Effector memory CD4-positive, alpha-beta T cell (primary cell): Measurements from ENCODE around the gene ADAP1.
"Not testable (repeated sequence)": the region's sequence is repeated elsewhere in the genome, so short reads cannot be mapped to it uniquely, and the experiment has no call there.

Experiments
- DNase-seq, 3 donors: peaks; one replicate each; pipeline ENCODE4 v3.0.0-alpha.2; 2020
- H3K27ac ChIP-seq: 2 replicates; pipeline ENCODE4 v1.7.0; 2013; ENCODE audit warnings: mild to moderate bottlenecking, low read length, moderate library complexity; ENCODE audit not compliant: insufficient read depth, poor library complexity, severe bottlenecking
- H3K27me3 ChIP-seq: replicated peaks from 2 replicates; pipeline ENCODE4 v1.7.0; 2013; ENCODE audit warnings: mild to moderate bottlenecking, low read length; ENCODE audit not compliant: insufficient read depth, control insufficient read depth, poor library complexity, severe bottlenecking
- H3K36me3 ChIP-seq: 2 replicates; pipeline ENCODE4 v1.7.0; 2013; ENCODE audit warnings: mild to moderate bottlenecking, low read length, moderate library complexity; ENCODE audit not compliant: control insufficient read depth, insufficient read depth
- H3K4me1 ChIP-seq: 2 replicates; pipeline ENCODE4 v1.7.0; 2013; ENCODE audit warnings: low read length, mild to moderate bottlenecking; ENCODE audit not compliant: control insufficient read depth, insufficient read depth, poor library complexity, severe bottlenecking
- H3K4me3 ChIP-seq: 2 replicates; pipeline ENCODE4 v1.7.0; 2013; ENCODE audit warnings: low read length, low read depth, mild to moderate bottlenecking; ENCODE audit not compliant: insufficient read depth, poor library complexity, severe bottlenecking
- H3K9me3 ChIP-seq: 2 replicates; pipeline ENCODE4 v1.7.0; 2013; ENCODE audit warnings: mild to moderate bottlenecking, low read length, moderate library complexity; ENCODE audit not compliant: control insufficient read depth

ADAP1 gene

DNA sequence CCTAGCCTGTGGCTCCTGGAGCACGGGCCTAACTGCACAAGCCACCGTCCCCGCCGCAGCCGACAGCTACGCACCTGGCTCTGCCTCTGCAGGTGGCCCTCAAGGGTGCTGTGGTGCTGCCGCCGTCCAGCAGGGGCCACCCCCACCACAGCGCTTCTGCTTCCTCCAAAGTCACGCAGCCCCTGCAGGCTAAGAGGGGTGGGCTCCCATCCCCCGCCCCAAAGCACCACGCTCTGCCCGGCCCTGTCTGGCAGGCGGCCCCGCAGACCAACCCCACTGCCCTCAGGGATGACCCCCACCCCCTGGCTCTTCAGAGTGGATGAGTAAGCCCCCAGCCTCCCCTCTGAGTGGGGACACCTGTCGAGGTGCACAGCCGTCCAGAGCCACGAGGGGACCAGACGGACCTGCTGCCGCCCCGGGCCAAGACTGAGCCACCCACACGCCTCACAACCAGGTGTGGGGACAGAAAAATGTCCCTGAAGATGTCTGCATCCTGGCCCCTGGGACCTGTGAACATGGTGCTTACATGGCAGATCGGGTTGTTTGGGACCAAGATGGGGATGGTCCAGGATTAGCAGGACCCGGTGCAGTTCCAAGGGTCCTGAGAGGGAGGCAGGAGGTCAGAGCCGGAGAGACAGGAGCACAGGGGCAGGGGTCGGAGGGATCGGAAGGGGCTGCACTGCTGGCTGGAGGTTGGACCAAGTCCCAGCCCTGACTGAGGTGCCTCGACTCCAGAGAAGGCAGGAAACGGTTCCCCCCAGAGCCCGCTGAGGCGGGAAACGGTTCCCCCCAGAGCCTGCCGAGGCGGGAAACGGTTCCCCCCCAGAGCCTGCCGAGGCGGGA lies 9.0 kb upstream of the ADAP1 start:
- no peaks in the 10 kb centered on the region for H3K9me3 ChIP-seq
- H3K4me1 ChIP-seq, result peaks cover 12% of the 10 kb centered on the region
- peaks cover 16% of the 10 kb centered on the region for H3K36me3 ChIP-seq
- H3K27ac ChIP-seq, result no peak overlapping the region
- no peak overlapping the region for H3K4me3 ChIP-seq
- no peak for DNase-seq
- no peaks in the 10 kb centered on the region for H3K27me3 ChIP-seq

DNA sequence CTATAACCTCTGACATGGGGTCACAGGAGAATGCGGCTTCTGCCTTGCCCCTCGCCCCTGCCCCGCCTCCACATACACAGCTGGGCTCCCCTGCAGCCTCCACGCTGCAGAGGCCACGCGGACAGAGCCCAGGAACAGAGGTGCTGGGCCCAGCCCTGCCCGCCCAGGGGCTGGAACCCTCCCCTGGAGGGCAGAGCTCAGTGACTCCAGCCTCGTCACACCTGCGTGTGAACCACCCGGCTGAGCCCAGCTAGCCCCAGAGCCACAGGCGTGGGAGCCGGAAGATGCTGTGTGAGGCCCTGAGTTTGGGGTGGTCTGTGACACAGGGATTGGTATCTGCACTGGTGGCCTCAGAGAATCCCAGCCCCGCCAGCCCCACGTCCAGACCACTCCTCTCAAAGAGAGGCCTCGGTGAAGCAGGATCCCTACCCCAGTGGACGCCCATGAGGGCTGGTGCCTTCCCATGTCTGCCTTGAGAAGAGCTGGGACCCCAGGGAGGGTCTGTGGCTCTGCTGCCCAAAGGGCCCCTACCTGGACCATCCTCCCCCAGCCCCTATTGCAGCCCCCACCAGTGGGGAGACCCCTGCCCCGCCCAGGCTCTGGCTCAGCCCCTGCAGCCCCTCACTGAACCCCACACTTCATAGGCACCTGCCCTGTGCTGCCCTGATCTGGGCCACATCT lies 8.1 kb upstream of the ADAP1 start:
- Histone ChIP-seq H3K27me3 (no peaks in the 10 kb centered on the region), H3K4me1 (peaks cover 12% of the 10 kb centered on the region), H3K36me3 (peaks cover 7% of the 10 kb centered on the region), H3K9me3 (no peaks in the 10 kb centered on the region), H3K27ac (no peak overlapping the region), H3K4me3 (no peak overlapping the region)
- no peak for DNase-seq

DNA sequence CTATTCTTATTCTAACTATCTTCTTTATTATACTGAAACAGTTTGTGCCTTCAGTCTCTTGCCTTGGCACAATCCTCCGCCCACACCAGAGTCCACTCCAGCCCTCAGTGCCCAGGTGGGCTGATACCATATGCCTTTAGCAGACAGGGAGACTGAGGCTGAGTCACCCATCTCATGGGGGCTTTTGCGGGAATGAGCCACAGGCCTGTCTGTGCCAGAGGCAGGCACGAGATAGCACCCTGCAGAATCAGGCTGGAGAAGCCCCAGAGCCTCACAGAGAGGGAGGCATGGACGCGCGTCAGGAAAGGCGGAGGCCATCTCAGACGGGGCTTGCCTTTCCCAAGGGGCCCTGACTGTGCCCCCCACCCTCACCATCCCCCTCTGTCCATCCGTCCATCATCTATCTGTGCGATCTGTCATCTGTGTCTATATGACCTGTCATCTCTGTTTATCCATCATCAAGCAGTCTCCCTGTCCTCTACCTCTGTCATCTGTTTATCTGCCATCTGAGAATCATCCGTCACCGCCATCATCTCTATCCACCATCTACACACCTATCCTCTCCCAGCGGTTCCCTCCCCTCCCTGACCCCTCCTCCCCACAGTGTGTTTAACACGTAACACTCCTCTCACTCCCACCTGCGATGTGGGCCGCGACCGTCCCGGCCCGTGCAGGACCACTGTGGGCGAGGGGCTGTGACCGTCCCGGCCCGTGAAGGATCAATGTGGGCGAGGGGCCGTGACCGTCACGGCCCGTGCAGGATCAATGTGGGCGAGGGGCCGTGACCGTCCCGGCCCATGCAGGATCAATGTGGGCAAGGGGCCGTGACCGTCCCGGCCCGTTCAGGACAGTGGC lies 7.3 kb upstream of the ADAP1 start:
- Histone ChIP-seq H3K9me3 (no peaks in the 10 kb centered on the region), H3K4me1 (peaks cover 12% of the 10 kb centered on the region), H3K4me3 (no peak overlapping the region), H3K36me3 (no peaks in the 10 kb centered on the region), H3K27me3 (no peaks in the 10 kb centered on the region), H3K27ac (no peak overlapping the region)
- no peak for DNase-seq

DNA sequence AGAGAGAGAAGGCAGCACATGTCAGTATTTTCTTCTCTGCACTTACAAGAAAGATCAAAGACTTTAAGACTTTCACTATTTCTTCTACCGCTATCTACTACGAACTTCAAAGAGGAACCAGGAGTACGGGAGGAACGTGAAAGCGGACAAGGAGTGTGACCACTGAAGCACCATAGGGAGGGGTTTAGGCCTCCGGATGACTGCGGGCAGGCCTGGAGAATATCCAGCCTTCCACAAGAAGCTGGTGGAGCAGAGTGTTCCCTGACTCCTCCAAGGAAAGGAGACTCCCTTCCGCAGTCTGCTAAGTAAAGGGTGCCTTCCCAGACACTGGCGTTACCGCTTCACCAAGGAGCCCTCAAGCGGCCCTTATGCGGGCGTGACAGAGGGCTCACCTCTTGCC lies 6.5 kb upstream of the ADAP1 start:
- H3K9me3 ChIP-seq, H3K27me3 ChIP-seq: not testable (repeated sequence)
- H3K4me1 ChIP-seq, result peaks cover 12% of the 10 kb centered on the region

DNA sequence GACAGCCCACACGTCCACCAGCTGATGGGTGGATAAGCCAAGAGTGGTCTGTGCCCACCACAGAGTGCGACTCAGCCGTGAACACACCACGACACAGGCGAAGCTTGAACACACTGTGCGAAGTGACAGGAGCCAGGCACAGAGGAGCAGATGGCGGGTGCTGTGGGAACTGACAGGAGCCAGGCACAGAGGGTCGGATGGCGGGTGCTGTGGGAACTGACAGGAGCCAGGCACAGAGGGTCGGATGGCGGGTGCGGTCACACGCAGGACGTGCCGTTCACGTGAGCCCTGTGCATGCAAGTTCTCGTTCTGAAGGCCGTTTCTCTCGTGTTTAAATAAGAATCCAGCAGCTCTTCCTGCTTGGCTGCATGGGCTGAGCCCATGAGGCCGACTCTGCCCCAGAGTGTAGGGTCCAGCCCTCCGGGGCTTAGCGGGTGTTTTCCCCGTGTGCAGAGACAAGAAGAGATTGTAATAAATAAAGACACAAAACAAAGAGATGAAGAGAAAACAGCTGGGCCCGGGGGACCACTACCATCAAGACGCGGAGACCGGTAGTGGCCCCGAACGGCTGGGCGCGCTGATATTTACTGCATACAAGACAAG lies 5.9 kb upstream of the ADAP1 start:
- no peaks in the 10 kb centered on the region for H3K9me3 ChIP-seq
- no peak for DNase-seq
- H3K27ac ChIP-seq, result no peak overlapping the region
- H3K36me3 ChIP-seq, result no peaks in the 10 kb centered on the region
- H3K27me3 ChIP-seq, result no peaks in the 10 kb centered on the region
- peaks cover 12% of the 10 kb centered on the region for H3K4me1 ChIP-seq
- H3K4me3 ChIP-seq, result no peak overlapping the region

More for the DNA sequence above, 6.5 kb upstream of the ADAP1 start:
- H3K27ac ChIP-seq, DNase-seq, H3K4me3 ChIP-seq, H3K36me3 ChIP-seq: not testable (repeated sequence)

DNA sequence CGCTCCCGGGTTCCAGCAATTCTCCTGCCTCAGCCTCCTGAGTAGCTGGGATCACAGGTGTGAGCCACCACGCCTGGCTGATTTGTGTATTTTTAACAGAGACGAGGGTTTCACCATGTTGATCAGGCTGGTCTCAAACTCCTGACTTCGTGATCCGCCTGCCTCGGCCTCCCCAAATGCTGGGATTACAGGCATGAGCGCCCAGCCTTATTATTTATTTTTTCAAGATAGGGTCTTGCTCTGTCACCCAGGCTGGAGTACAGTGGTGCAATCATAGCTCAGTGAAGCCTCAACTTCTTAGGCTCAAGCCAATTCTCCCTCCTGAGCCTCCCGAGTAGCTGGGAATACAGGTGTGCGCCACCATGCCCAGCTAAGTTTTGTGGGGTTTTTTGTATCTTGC lies 5.3 kb upstream of the ADAP1 start:
- not testable (repeated sequence) for H3K27me3 ChIP-seq

DNA sequence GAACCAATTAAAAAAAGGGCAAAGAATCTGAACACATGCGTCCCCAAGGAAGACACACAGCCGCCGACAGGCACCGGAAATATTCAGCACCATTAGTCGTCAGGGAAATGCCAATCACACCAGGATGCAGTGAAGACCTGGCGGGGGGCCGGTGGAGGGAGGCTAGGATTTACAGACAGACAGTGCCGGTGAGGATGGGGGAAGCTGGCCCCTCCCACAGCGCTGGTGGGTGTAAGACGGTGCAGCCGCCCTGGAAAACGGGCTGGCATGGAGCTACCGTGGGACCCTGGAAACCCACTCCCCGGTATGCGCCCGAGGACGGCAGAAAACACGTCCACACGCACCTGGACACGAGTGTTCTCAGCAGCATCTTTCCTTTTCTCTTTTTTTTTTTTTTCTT lies 4.8 kb upstream of the ADAP1 start:
- Histone ChIP-seq H3K4me1 (peaks cover 12% of the 10 kb centered on the region), H3K27ac (no peak overlapping the region), H3K27me3 (no peaks in the 10 kb centered on the region), H3K4me3 (no peak overlapping the region), H3K9me3 (no peaks in the 10 kb centered on the region), H3K36me3 (no peaks in the 10 kb centered on the region)
- no peak for DNase-seq

More for the DNA sequence above, 5.3 kb upstream of the ADAP1 start:
- H3K9me3 ChIP-seq, H3K36me3 ChIP-seq, DNase-seq, H3K27ac ChIP-seq, H3K4me3 ChIP-seq: not testable (repeated sequence)
- H3K4me1 ChIP-seq, result peaks cover 12% of the 10 kb centered on the region

DNA sequence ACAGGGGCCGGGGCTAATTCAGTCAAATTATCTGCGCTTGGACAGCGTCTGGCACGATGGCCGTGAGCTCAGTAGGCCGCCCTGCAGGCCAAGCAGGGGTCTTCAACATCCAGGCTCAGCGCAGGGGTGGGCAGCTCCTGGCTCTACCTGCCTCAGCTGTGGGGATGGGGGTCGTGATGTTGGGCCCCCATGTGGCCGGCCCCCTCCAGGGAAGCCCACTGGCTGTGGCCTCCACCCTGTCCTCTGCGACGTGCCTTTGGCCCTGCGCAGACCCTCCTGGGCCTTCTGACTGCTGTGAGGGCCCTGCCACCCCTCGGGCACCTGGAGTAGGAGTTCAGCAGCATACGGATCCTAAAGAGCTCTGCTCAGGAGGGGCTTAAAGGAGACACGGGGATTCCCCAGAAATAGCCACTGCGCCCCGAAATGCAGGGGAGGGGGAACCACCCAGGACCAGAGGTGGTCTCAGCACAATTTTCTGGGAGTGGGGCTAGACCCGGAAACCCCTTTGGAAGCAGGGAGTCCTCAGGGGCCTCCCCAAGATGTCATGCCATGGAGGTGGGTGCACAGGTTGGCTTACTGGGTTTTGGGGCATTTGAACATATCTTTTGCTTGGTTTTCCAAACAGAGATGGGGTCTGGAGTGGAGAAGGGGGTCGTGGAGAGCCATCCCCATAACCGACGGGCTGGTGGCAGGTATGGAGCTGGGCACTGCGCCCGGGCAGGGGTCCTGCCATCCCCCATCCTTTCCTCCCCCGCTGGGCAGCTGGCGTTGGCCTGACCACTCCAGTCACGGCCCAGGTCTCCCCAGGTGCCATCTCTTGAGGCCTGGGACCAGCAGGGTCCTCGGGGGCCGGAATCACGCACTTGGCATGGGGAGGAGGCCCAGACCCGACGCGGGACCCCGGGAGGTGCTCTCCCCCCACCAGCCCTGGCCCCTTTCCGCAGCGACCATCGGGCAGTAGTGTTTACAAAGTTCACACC lies 4.0 kb upstream of the ADAP1 start:
- Histone ChIP-seq H3K4me3 (no peak overlapping the region), H3K27me3 (no peaks in the 10 kb centered on the region), H3K4me1 (peaks cover 12% of the 10 kb centered on the region), H3K27ac (no peak overlapping the region), H3K36me3 (no peaks in the 10 kb centered on the region), H3K9me3 (no peaks in the 10 kb centered on the region)
- no peak for DNase-seq
